Calu3 (cell line): Measurements from ENCODE around the gene COL13A1. TPM values are rescaled to one million over a fixed set of nuclear protein-coding genes. Genes with fewer than 3 reads are reported as not detected.
A peak's percentile ranks its signal among the peaks of the same experiment; 100 is the strongest.

Source experiments
- BruUV-seq: library from RNA; stranded (reverse); fragments of 400-500 nt; replicated peaks from 2 replicates; lab custom pipeline; 2021; lab: Mats Ljungman, UMichigan
- CTCF ChIA-PET: fragments of 300-600 bp; sonication (Branson Sonifier 250); formaldehyde crosslinking; loops from one replicate; lab custom pipeline; 2022; ENCODE audit warnings: antibody characterized with exemption; lab: Charles Lee
- DNase-seq: peaks from one replicate; pipeline ENCODE4 v3.0.0; 2022
- H3K27ac Mint-ChIP-seq: one replicate; pipeline ENCODE4 v1.8.0; 2022; ENCODE audit warnings: mixed read lengths; ENCODE audit not compliant: unreplicated experiment
- H3K27me3 Mint-ChIP-seq: one replicate; pipeline ENCODE4 v1.8.0; 2022; ENCODE audit warnings: mixed read lengths; ENCODE audit not compliant: unreplicated experiment
- H3K36me3 Mint-ChIP-seq: one replicate; pipeline ENCODE4 v1.8.0; 2022; ENCODE audit warnings: mild to moderate bottlenecking, moderate library complexity, mixed read lengths; ENCODE audit not compliant: insufficient read depth, unreplicated experiment
- H3K4me1 Mint-ChIP-seq: one replicate; pipeline ENCODE4 v1.8.0; 2022; ENCODE audit warnings: mild to moderate bottlenecking, low read depth, mixed read lengths; ENCODE audit not compliant: unreplicated experiment
- H3K4me3 Mint-ChIP-seq: one replicate; pipeline ENCODE4 v1.8.0; 2022; ENCODE audit warnings: mild to moderate bottlenecking, low read depth, moderate library complexity, mixed read lengths; ENCODE audit not compliant: unreplicated experiment
- H3K9me3 Mint-ChIP-seq: one replicate; pipeline ENCODE4 v1.8.0; 2022; ENCODE audit warnings: low read depth, mixed read lengths; ENCODE audit not compliant: unreplicated experiment
- intact Hi-C: fragments of 100-400 bp; cut with micrococcal nuclease; formaldehyde crosslinking; loops from one replicate; pipeline ENCODE4 v1.10.0; 2022; ENCODE audit not compliant: unreplicated experiment
- total RNA-seq: library from RNA; stranded (reverse); gene quantifications from 2 replicates; pipeline ENCODE4 v1.2.3, GENCODE V29; 2022
- TF ChIP-seq, protein P1 (sequence below): fragments of 200-600 bp; IDR thresholded peaks from one replicate; pipeline ENCODE4 v1.8.0; 2022; ENCODE audit warnings: antibody characterized with exemption; ENCODE audit not compliant: unreplicated experiment

COL13A1 gene
- total RNA-seq, 1 experiment from 2014 or later, result 0.24 TPM

DNA sequence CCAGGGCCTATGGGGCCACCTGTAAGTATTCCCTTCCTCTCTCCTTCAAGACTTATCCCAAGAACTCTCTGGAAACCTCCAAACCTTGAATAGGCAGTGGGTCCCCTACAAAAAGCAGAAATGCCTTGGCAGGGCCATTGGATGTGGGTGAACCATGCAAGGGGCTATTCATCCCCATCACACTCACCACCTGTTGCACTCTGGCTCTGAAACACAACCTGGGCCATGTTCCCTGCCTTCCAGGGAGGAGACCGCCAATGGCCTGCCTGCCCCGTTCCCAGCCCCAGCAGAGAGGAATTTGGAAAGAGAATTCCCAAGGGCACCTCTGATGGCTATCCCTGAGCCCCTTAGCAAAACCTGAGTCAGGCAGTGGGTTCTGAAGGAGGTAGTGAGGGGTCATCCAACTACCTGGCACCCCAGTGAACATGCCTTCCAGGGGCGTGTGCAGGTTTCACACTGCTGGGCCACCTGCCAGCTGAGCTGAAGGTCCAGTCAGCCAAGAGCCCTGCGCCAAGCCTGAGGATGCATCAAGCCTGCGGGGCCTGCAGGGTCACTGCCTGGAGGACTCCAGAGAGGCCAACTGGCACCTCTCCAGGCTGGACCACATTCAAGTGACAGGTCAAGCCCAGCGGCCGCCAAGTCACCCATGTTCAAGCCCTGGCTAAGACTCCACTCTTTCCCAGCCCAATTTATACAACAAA, 101.3 kb downstream of the COL13A1 start:
- H3K4me1 Mint-ChIP-seq, result peaks cover 7% of the 10 kb centered on the region
- no peak overlapping the region for H3K4me3 Mint-ChIP-seq
- peaks cover 41% of the 10 kb centered on the region for H3K27me3 Mint-ChIP-seq
- CTCF ChIA-PET, result interaction anchor here (1.5 kb wide), 1 partner anchor 12 kb away, joined by 4 read pairs; no protein-coding TSS in a partner anchor
- intact Hi-C loops, result no loop called here
- peak; percentile 47 for DNase-seq
- no peaks in the 10 kb centered on the region for H3K36me3 Mint-ChIP-seq
- TF ChIP-seq, protein P1, sequence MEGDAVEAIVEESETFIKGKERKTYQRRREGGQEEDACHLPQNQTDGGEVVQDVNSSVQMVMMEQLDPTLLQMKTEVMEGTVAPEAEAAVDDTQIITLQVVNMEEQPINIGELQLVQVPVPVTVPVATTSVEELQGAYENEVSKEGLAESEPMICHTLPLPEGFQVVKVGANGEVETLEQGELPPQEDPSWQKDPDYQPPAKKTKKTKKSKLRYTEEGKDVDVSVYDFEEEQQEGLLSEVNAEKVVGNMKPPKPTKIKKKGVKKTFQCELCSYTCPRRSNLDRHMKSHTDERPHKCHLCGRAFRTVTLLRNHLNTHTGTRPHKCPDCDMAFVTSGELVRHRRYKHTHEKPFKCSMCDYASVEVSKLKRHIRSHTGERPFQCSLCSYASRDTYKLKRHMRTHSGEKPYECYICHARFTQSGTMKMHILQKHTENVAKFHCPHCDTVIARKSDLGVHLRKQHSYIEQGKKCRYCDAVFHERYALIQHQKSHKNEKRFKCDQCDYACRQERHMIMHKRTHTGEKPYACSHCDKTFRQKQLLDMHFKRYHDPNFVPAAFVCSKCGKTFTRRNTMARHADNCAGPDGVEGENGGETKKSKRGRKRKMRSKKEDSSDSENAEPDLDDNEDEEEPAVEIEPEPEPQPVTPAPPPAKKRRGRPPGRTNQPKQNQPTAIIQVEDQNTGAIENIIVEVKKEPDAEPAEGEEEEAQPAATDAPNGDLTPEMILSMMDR, result no peak
- no peak overlapping the region for H3K27ac Mint-ChIP-seq
- no TSS peak for BruUV-seq
- H3K9me3 Mint-ChIP-seq, result no peaks in the 10 kb centered on the region

DNA sequence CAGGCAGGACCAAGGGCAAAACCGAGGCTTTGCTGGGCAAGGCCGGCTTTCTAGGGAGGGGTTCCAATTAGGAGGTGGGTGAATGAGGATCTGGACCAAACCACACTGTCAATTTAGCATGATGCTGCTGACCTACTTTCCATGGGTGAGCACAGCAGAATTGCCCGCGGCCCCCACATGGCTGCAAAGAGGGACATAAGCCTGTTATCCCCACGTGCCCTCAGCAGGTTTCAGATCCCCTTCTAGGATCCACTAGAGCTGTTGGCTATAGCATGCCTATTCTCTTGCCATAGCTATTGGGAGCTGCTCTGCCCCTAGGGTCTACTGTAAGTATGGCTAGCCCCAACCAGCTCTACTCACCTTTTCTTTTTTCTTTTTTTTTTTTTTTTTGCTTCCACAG, 102.8 kb downstream of the COL13A1 start:
- TF ChIP-seq, protein P1, result no peak
- H3K9me3 Mint-ChIP-seq, result no peaks in the 10 kb centered on the region
- no peak for DNase-seq
- H3K4me3 Mint-ChIP-seq, result no peak overlapping the region
- no peaks in the 10 kb centered on the region for H3K4me1 Mint-ChIP-seq
- intact Hi-C loops, result no loop called here
- no TSS peak for BruUV-seq
- no peaks in the 10 kb centered on the region for H3K36me3 Mint-ChIP-seq
- H3K27me3 Mint-ChIP-seq, result peaks cover 44% of the 10 kb centered on the region
- CTCF ChIA-PET, result interaction anchor here (0.9 to 1.2 kb wide), 2 partner anchors 10 to 12 kb away, joined by 6 to 8 read pairs; no protein-coding TSS in a partner anchor
- no peak overlapping the region for H3K27ac Mint-ChIP-seq

DNA sequence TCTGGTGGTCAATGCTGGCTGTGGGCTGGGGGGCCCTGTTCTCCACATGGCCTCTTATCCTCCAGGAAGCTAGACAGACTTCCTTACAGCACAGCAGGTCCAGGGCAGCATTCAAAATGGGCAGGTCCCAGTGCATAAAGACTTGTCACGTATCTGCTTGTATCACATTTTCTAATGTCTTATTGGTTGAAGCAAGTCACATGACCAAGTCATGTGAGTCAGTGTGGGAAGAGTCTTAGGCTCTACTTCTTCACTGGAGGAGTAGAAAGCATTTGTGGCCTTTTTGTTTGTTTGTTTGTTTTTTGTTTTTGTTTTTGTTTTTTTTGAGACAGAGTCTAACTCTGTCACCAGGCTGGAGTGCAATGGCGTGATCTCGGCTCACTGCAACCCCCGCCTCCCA, 104.7 kb downstream of the COL13A1 start:
- H3K27me3 Mint-ChIP-seq, result peaks cover 62% of the 10 kb centered on the region
- H3K9me3 Mint-ChIP-seq, result no peaks in the 10 kb centered on the region
- BruUV-seq, result no TSS peak
- H3K4me3 Mint-ChIP-seq, result no peak overlapping the region
- H3K27ac Mint-ChIP-seq, result no peak overlapping the region
- TF ChIP-seq, protein P1, result no peak
- no peaks in the 10 kb centered on the region for H3K4me1 Mint-ChIP-seq
- intact Hi-C loops, result no loop called here
- DNase-seq, result no peak
- CTCF ChIA-PET, result no interaction called here
- no peaks in the 10 kb centered on the region for H3K36me3 Mint-ChIP-seq

DNA sequence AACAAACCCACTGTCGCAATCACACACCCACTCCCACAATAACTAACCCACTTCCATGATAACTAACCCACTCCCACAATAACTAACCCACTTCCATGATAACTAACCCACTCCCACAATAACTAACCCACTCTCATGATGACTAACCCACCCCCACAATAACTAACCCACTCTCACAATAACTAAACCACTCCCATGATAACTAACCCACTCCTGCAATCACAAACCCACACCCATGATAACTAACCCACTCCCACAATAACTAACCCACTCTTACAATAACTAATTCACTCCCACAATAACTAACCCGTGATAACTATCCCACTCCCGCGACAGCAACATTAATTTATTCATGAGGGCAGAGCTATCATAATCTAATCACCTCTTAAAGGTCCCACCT, 105.8 kb downstream of the COL13A1 start:
- TF ChIP-seq, protein P1, result no peak
- no peaks in the 10 kb centered on the region for H3K9me3 Mint-ChIP-seq
- no peak for DNase-seq
- H3K36me3 Mint-ChIP-seq, result no peaks in the 10 kb centered on the region
- no peak overlapping the region for H3K4me3 Mint-ChIP-seq
- no peaks in the 10 kb centered on the region for H3K4me1 Mint-ChIP-seq
- CTCF ChIA-PET, result interaction anchor here (0.7 to 1.5 kb wide), 2 partner anchors 24 to 31 kb away, joined by 3 to 6 read pairs; no protein-coding TSS in a partner anchor
- no peak overlapping the region for H3K27ac Mint-ChIP-seq
- intact Hi-C loops, result no loop called here
- no TSS peak for BruUV-seq
- peaks cover 73% of the 10 kb centered on the region for H3K27me3 Mint-ChIP-seq
